ENCODE results near the gene LRFN3.
"Not testable (repeated sequence)": the region's sequence is repeated elsewhere in the genome, so short reads cannot be mapped to it uniquely, and the experiment has no call there.

Gene LRFN3

GRCh38 chr19:35907377-35907745, 28.8 kb upstream of the LRFN3 start:
- no peak for DNase-seq (ENCODE audit: low read depth)

GRCh38 chr19:35908010-35908441, 28.1 kb upstream of the LRFN3 start, which contains the start of gene TYROBP:
Gene TYROBP, minus strand, starts transcription at chr19:35908295. Its CDS starts 67 bp downstream, at chr19:35908228.
- DNase-seq (ENCODE audit: low read depth) = no peak

DNA sequence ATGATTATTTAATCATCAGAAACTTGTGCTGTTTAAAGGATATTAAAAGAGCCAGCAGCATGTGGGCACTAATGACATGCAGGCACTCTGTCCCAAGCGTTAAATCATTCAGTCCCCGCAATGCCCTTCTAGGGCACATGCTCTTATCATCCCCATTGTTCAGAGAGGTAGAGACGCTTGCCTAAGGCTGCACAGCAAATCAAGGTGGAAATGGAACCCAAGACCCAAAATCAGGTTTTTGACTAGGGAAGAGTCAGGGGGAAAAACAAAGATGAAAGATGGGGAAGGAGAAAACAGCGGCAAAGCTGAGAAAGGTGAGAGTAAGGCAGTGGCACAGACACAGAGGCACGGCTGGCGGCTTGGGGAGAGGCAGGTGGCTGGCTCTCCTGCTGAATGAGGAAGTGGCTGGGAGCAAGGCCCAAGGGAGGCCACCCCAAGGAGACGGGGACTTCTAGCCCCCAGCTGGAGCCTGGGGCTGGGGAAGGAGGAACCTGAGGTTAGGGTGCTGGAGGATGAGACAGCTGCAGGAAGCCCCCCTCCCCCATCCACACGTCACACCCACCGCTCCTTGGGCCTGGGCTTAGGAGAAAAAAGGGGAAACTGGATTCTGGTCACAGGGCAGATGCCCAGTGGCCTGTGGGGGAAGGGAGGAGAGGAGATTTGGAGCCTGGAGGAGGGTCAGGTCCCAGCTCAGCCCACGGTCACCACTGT, 27.0 kb upstream of the LRFN3 start:
- no peak for DNase-seq (ENCODE audit: low read depth)

DNA sequence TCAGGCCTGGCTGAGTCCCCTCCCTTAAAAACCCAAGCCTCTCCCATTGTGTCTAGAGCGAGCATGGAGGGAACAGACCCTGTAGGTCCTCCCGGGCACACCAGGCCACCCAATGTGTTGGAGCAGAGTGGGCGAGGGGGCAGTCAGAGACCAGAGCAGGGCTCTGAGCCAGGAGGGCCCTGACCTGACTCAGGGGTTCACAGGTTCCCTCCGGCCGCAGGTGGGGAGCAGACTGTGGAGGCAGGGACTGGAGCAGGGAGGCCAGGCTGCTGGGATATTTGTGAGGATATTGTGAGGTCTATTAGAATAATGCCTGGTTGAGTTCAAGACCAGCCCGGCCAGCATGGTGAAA, 26.5 kb upstream of the LRFN3 start:
- no peak for DNase-seq (ENCODE audit: low read depth)

DNA sequence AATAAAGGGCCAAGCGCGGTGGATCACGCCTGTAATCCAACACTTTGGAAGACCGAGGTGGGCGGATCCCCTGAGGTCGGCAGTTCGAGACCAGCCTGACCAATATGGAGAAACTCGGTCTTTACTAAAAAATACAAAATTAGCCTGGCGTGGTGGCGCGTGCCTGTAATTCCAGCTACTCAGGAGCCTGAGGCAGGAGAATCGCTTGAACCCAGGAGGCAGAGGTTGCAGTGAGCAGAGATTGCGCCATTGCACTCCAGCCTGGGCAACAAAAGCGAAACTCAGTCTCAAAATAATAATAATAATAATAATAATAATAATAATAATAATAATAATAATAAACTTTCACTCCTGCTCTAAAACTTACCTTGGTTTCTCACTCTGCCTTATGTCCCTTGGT, 25.8 kb upstream of the LRFN3 start:
- DNase-seq (ENCODE audit: low read depth) = not testable (repeated sequence)

DNA sequence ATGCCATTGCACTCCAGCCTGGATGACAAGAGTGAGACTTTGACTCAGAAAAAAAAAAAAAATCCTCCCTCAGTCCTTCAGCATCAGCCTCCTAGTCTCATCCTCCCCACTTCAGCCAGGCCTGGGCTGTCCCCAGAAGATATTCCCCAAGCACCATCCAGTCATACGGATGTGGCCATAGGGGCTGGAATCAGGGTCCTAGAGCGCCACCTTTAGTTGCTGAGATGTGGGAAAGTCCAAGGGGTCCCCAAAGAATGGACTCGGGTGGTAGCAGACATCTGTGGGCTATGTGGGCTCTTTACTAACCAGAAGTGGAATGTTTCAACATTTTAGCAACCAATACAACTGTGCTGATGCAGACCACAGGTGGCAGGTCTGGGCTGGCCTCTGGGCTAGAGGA, 25.0 kb upstream of the LRFN3 start:
- no peak for DNase-seq (ENCODE audit: low read depth)

DNA sequence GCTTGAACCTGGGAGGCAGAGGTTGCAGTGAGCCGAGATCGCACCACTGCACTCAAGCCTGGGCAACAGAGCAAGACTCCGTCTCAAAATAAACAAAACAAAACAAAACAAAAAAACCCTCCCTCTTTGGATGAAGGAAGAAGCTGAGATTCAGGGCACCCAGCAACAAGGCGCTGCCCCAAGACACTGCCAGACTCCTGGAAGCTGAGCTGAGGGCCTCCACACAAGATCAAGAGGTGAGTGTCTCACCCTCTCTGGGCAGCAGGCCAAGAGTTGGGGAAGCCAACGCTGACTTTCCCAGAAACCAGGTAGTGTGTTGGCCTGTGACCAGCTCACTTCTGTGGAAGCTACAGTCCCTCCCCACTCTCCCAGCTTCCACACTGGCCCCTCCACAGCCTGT, 24.4 kb upstream of the LRFN3 start:
- no peak for DNase-seq (ENCODE audit: low read depth)

DNA sequence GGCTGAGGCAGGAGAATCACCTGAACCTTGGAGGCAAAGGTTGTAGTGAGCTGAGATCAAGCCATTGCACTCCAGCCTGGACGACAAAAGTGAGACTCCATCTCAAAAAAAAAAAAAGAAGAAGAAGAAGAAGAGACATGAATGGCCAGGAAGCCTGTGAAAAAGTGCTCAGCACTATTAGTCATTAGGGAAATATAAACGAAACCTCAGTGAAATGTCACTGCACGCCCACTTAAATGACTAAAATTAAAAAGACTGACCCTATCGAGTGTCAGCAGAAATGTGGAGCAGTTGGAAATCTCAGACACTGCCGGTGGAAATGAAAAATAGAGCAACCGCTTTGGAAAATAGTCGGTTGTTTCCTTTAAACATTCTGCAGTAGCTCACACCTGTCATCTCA, 22.6 kb upstream of the LRFN3 start:
- DNase-seq (ENCODE audit: low read depth) = no peak

- no peak for DNase-seq (ENCODE audit: low read depth)
Measured at GRCh38 chr19:35915443-35915842, 20.7 kb upstream of the LRFN3 start.

DNA sequence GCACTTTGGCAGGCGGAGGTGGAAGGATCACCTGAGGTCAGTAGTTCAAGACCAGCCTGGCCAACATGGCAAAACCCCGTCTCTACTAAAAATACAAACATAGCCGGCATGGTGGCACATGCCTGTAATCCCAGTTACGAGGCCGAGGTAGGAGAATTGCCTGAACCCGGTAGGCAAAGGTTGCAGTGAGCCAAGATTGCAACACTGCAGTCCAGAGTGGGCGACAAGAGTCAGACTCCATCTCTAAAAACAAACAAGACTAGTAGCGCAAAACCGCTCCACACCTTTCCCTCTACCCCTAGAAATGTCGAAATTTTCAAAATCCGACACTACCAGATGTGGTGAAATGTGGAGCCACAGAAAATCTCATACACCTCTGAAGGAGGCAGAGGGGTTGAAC, 16.9 kb upstream of the LRFN3 start:
- DNase-seq (ENCODE audit: low read depth) = no peak

DNA sequence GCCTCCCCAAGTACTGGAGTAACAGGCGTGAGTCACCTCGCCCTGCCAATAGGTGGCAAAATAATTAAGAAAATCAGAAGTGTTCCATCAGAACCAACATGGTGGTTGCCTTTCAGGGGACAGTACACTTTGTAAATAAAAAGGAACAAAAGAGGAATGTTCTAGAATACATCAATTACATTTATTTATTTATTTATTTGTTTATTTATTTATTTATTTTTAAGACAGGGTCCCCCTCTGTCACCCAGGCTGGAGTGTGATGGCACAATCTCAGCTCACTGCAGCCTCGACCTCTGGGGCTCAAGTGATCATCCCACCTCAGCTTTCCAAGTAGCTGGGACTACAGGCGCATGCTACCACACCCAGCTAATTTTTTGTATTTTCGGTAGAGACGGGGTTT, 15.2 kb upstream of the LRFN3 start:
- DNase-seq (ENCODE audit: low read depth) = no peak

DNA sequence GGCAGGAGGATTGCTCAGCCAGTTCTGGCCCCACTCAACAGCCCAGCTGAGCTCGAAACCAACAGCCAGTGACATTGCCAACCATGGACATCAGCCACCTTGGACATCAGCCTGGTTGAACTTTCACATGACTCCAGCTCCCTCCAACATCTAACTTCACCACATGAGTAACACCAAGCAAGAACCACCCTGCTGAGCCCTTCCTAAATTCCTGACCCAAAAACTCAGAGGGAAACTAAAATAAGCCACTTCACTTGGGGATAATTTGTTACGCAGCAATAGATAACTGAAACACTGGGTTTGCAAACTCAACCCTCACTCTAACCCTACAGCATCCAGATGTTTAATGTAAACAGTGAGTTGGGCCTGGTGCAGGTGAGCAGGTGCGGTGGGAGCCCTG, 10.7 kb upstream of the LRFN3 start:
- DNase-seq (ENCODE audit: low read depth) = no peak

DNA sequence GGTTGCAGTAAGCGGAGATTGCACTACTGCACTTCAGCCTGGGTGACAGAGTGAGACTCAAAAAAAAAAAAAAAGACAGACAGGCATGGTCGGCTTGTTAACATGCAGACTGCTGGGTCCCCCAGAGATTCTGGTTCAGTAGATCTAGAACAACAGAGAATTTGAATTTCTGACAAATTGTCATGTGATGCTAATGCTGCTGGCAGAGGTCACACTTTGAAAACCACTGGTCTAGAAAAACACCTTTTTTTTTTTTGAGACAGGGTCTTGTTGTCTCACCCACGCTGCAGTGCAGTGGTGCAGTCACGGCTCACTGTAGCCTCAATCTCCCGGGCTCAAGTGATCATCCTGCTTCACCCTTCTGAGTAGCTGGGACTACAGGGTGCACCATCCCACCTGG, 7.7 kb upstream of the LRFN3 start:
- DNase-seq (ENCODE audit: low read depth) = no peak

DNA sequence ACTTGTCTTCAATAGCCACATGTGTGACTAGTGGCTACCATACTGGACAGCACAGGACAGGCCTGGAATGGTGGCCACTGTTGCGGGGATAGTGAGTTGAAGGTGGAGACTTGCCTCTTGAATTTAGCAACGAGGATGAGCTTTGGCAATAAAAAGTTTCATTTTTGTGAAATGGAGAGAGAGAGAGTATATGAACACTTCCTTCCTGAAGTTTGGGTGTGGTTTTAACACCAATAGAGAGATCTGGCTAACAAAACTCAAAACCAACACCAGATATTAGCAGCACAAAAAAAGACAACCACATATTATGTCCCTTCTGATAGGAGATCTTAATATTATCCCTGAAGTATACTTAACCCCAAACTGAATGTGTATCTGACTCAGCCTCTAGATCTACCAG, 6.3 kb upstream of the LRFN3 start:
- DNase-seq (ENCODE audit: low read depth) = no peak

DNA sequence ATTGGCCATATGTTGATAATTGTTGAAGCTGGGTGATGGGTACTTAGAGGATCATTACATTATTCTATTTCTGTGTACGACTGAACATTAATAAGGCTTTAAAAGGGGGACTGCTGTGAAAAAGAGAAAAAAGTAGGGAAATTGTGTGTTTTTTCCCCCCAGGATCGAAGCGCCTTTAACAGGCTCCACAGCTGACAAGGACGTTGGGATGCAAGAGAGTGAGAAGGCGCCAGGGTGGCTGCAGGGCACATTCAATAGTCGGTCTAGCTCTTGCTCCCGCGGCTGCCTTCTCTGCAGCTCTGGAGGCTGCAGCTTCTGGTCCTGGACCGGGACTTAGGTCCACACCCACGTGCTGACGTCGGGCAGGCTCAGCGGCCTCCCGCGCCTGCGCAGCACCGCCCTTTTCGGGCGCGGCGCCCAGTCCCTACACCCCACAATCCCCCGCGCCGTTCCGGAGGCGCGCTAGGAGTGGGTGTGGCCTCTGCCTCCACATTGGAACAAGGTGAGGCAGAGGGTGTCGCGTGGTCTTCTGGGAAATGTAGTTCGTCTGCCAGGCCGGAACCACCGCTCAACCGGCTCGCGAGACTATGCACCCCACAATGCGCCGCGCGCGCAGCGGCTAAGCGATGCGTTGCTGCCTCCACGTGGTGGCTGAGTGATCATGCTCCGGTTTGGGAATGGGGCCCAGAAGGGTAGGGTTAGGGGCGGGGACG, 4.9 kb upstream of the LRFN3 start:
- peak; percentile 99 for DNase-seq (ENCODE audit: low read depth)

DNA sequence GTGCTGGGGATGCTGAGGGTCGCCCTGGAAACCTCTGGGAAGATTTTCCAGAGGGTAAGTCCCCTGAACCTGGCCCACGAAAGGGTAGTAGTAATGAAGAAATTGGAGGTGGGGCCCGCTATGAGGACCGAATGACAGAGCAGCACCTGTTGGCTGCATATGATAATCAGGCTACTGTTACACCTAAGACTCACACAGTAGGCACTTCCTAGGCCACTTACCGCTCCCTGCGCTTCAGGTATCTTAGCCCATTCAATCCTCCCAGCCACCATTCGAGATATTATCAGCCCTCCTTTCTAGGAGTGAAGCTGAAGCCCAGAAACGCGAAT, 4.3 kb upstream of the LRFN3 start:
- no peak for DNase-seq (ENCODE audit: low read depth)

- DNase-seq (ENCODE audit: low read depth) = no peak
Measured at GRCh38 chr19:35932291-35932936, 3.8 kb upstream of the LRFN3 start.

GRCh38 chr19:35936738-35937268, 629 bp downstream of the LRFN3 start:
- no peak for DNase-seq (ENCODE audit: low read depth)

DNA sequence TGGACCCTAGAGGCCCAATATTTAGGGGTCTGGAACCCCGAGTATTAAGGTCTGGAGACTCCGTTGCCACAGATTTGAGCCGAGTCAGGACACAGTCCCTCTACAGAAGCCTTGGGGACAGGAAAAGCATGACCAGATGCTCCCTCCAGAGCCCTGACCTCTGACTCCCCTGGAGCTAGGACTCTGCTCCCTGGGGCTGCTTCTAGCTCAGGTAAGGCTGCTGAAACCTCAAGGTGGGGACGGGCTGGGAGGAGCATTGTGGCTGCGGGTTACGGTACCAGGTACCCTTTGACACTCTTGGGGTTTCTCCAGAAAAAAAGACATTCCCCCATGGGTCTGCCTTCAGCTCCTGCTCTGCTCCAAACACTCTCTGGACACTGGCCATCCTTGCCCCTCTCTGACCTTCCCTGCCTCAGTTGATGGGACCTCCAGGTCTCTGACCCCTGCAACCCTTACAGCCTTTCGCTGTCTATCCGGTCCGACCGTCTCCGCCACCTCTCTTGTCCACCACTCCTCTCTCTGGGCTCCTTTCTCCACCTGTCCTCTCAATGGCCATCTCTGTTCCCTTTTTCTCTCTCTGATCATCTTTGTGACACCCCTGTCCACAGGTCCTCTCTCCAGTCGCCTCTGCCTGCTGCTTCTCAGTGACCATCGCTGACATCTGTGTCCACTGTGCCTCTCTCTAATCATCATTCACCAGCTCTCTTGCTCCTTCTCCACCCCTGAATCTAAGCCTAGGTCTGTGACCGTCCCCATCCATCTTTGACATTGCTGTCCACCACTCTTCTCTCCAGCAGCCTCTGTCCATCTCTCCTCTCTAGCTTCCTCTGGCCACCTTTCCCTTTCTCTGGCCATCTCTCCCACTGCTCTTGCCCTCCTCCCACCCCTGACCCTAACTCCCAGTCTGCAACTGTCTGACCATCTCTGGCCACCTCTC, 1.4 kb downstream of the LRFN3 start:
- DNase-seq (ENCODE audit: low read depth) = no peak

DNA sequence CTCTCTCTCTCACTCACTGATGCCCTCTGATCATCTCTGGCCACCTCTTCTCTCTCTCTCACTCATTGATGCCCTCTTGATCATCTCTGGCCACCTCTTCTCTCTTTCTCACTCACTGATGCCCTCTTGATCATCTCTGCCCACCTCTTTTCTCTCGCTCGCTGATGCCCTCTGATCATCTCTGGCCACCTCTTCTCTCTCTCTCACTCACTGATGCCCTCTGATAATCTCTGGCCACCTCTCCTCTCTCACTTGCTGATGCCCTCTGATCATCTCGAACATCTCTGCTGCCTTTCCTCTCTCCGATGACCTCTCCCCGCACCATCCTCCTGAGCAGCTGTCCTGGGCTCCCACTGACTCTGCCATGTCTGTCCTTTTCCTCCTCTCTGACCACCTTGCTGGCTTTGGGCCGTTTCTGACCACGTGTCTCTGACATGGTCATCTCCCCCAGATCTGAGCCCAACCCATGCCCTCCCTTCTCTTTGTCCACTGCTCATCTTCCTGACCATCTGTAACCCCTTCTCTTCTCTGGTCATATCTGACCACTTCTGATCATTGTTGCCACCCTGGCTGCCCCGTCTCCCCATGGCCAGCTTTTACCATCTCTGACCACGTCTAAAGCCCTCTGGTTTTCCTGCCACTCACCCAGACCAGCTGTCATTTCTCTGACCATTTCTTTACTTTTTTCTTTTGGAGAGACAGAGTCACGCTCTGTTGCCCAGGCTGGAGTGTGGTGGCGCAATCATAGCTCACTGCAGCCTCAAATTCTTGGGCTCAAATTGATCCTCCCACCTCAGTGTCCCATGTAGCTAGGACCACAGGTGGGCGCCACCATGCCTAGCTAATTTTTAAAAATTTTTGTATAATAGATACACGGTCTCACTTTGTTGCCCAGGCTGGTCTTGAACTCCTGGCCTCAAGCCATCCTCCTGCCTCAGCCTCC, 2.4 kb downstream of the LRFN3 start:
- DNase-seq (ENCODE audit: low read depth) = no peak
